GM18907 (cell line): ENCODE data around the gene SLC25A34.

ENCODE experiments used
- ATAC-seq: cut with Tn5 transposase; IDR thresholded peaks from one replicate; pipeline ENCODE4 v1.9.1; 2021; ENCODE audit warnings: mild to moderate bottlenecking, moderate library complexity; ENCODE audit not compliant: unreplicated experiment

Gene SLC25A34

GRCh38 chr1:15749399-15750291, 13.6 kb downstream of the SLC25A34 start:
- no peak for ATAC-seq

- ATAC-seq, result no peak
These were observed 14.9 kb downstream of the SLC25A34 start for GRCh38 chr1:15750924-15751323.

- no peak for ATAC-seq
These were observed 15.7 kb downstream of the SLC25A34 start for GRCh38 chr1:15751717-15752116.

- no peak for ATAC-seq
These were observed 17.7 kb downstream of the SLC25A34 start for GRCh38 chr1:15753776-15754175.

- no peak for ATAC-seq
These were observed 19.1 kb downstream of the SLC25A34 start for GRCh38 chr1:15755021-15755645.

- ATAC-seq, result no peak
These were observed 19.6 kb downstream of the SLC25A34 start for GRCh38 chr1:15755646-15756040.

GRCh38 chr1:15756143-15757015, 20.3 kb downstream of the SLC25A34 start:
- no peak for ATAC-seq

GRCh38 chr1:15757016-15757543, 21.0 kb downstream of the SLC25A34 start:
- ATAC-seq, result no peak

- ATAC-seq, result no peak
These were observed 21.7 kb downstream of the SLC25A34 start for GRCh38 chr1:15757575-15758342.

- ATAC-seq, result no peak
These were observed 22.4 kb downstream of the SLC25A34 start, which contains the start of gene FBLIM1 for GRCh38 chr1:15758343-15758931. FBLIM1 (plus strand) TSS chr1:15758795; CDS start chr1:15764984, 6,189 bp downstream.

GRCh38 chr1:15758953-15759661, 23.0 kb downstream of the SLC25A34 start:
- no peak for ATAC-seq

GRCh38 chr1:15760520-15761211, 24.6 kb downstream of the SLC25A34 start:
- ATAC-seq, result no peak

- no peak for ATAC-seq
These were observed 25.5 kb downstream of the SLC25A34 start for GRCh38 chr1:15761366-15762128.

- ATAC-seq, result no peak
These were observed 26.5 kb downstream of the SLC25A34 start for GRCh38 chr1:15762546-15762945.

GRCh38 chr1:15764269-15764764, 28.3 kb downstream of the SLC25A34 start:
- ATAC-seq, result no peak

GRCh38 chr1:15764890-15765289, 28.8 kb downstream of the SLC25A34 start:
- ATAC-seq, result no peak

- ATAC-seq, result no peak
These were observed 29.6 kb downstream of the SLC25A34 start for GRCh38 chr1:15765495-15766194.
